Astrocyte of the spinal cord (primary cell): ENCODE results near the gene LYPD6.
A peak's percentile ranks its signal among the peaks of the same experiment; 100 is the strongest.
"Not testable (repeated sequence)": the region's sequence is repeated elsewhere in the genome, so short reads cannot be mapped to it uniquely, and the experiment has no call there.

ENCODE experiments used
- DNase-seq: peaks from one replicate; pipeline ENCODE4 v3.0.0; 2011; ENCODE audit warnings: low read depth, low spot score
- H3K4me3 ChIP-seq: 2 replicates; pipeline ENCODE4 v1.5.1; 2011; ENCODE audit warnings: low read depth, mild to moderate bottlenecking, low read length, moderate library complexity
- in situ Hi-C: cut with HindIII; loops from 2 replicates; pipeline ENCODE4 v1.10.0; 2017; ENCODE audit warnings: low sequenced_read_pairs
- TF ChIP-seq, protein P1 (sequence below): IDR thresholded peaks from 2 replicates; pipeline ENCODE4 v1.5.1; 2012; ENCODE audit warnings: low read depth, mild to moderate bottlenecking, low read length, inconsistent platforms

Gene LYPD6

DNA sequence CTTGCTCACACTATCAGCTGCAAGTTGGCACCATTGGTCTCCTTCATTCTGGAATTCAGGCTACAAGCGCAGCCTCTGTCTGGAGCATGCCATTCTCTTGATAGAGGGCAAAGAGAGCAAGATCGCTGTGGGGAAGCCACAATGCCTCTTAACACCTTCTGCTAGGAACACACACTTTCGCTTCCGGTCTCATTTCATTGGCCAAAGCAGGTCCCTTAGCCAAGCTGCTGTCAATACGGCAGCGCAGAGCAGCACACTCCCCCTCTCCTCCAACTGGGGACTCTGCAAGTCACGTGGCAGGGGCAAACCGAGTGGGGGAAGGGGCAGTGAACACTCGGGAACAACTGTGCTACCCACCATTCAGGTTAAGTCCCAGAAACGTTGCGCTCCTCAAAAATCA, 159.1 kb downstream of the LYPD6 start:
- H3K4me3 ChIP-seq = no peak overlapping the region
- in situ Hi-C loops = no loop called here
- no peak for DNase-seq
- TF ChIP-seq, protein P1, sequence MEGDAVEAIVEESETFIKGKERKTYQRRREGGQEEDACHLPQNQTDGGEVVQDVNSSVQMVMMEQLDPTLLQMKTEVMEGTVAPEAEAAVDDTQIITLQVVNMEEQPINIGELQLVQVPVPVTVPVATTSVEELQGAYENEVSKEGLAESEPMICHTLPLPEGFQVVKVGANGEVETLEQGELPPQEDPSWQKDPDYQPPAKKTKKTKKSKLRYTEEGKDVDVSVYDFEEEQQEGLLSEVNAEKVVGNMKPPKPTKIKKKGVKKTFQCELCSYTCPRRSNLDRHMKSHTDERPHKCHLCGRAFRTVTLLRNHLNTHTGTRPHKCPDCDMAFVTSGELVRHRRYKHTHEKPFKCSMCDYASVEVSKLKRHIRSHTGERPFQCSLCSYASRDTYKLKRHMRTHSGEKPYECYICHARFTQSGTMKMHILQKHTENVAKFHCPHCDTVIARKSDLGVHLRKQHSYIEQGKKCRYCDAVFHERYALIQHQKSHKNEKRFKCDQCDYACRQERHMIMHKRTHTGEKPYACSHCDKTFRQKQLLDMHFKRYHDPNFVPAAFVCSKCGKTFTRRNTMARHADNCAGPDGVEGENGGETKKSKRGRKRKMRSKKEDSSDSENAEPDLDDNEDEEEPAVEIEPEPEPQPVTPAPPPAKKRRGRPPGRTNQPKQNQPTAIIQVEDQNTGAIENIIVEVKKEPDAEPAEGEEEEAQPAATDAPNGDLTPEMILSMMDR = no peak

DNA sequence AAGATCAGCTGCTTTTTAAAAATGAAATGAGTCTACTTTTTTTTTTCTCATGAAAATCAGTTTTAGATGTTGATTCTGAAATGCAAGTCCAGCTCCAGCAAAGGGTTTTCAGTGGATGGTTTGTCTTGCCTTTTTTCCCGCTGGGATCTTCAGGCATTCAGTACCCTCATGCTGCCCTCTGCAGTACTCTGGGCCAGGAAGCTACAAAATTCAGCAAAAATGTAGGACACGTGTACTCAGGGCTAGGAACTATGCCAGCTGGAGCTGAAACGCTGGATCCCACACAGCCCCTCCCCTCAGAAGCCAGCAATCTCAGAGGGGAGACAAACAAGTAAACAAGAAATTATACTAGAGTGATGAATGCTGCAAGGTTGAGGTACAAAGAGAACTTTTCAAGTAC, 159.9 kb downstream of the LYPD6 start:
- DNase-seq = peak; percentile 12
- in situ Hi-C loops = no loop called here
- H3K4me3 ChIP-seq = no peak overlapping the region
- TF ChIP-seq, protein P1 = peak; percentile 6

DNA sequence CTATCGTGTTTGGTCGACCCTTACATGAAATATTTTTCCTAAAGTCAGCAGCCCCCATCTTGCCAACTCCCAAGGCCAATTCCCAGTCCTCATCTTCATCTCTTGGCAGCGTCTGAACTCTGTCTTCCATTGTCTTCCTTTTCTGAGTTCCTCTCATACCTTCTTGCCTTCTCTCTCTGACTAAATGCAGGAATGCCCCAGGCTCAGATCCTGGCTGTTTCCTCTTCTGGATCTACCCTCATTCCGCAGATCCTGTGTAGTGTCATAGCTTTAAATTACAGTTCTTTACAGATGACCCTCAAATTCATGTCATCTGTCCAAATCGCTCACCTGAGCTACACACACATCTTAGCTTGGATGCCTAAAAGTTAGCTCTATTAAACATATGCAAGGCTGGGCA, 162.5 kb downstream of the LYPD6 start:
- DNase-seq = no peak
- in situ Hi-C loops = no loop called here
- no peak overlapping the region for H3K4me3 ChIP-seq
- TF ChIP-seq, protein P1 = no peak

DNA sequence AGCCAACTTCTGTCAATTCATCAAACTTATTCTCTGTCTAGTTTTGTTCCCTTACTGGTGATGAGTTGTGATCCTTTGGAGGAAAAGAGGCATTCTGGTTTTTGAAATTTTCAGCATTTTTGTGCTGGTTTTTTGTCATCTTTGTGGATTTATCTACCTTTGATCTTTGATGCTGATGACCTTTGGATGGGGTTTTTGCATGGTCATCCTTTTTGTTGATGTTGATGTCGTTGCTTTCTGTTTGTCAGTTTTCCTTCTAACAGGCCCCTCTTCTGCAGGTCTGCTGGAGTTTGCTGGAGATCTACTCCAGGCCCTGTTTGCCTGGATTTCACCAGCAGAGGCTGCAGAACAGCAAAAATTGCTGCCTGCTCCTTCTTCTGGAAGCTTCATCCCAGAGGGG, 168.8 kb downstream of the LYPD6 start:
- H3K4me3 ChIP-seq, DNase-seq, in situ Hi-C loops: not testable (repeated sequence)

DNA sequence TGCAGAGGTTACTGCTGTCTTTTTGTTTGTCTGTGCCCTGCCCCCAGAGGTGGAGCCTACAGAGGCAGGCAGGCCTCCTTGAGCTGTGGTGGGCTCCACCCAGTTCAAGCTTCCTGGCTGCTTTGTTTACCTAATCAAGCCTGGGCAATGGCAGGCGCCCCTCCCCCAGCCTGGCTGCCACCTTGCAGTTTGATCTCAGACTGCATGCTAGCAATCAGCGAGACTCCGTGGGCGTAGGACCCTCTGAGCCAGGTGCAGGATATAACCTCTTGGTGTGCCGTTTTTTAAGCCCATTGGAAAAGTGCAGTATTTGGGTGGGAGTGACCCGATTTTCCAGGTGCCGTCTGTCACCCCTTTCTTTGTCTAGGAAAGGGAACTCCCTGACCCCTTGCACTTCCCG, 176.4 kb downstream of the LYPD6 start:
- DNase-seq, in situ Hi-C loops, H3K4me3 ChIP-seq: not testable (repeated sequence)

DNA sequence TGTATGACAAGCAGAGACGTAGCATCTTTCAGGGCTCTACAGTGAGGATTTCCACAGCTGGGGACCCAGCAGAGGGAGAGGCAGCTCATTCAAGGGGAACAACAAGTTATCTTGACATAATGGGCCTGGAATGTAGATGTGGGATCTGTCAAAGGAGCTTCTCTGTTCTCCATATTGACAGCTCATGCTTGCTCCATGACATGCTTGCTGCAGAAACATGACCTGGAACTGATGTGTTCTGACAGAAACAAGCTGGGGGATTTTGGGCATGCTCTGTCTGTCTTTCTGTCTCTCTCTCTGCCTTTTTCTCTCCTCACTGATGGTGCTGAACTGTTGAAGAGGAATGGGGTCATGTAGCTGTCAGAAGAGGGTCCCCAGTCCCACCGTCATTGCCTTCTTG, 177.6 kb downstream of the LYPD6 start:
- no peak for DNase-seq
- TF ChIP-seq, protein P1 = no peak
- no peak overlapping the region for H3K4me3 ChIP-seq
- in situ Hi-C loops = no loop called here

DNA sequence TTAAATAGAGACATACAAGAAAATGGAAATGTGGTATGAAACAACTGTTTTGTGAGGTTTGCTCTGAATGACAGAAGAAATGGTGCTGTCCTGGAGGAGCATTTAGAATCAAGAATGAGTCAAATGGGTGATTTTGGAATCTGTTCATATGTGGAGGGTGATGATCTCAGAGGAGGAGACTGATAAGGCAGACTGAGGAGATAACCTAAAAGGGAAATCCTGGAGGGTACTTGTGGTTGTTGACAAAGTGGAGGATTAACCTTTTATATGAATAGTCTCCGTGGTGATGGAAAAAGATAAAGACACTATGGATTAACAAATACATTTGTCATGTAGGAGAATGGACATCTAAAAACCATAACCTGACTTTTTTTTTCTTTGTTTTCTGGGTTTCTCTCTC, 183.1 kb downstream of the LYPD6 start:
- DNase-seq = no peak
- H3K4me3 ChIP-seq = no peak overlapping the region
- TF ChIP-seq, protein P1 = no peak
- in situ Hi-C loops = no loop called here
